ENCODE data around the gene ZNF428. TPM values are rescaled to one million over a fixed set of nuclear protein-coding genes. Genes with fewer than 3 reads are reported as not detected.

The ZNF428 gene
- total RNA-seq, 6 experiments from 2014 or later, result 10.9 to 16.7 (median 13.3) TPM

DNA sequence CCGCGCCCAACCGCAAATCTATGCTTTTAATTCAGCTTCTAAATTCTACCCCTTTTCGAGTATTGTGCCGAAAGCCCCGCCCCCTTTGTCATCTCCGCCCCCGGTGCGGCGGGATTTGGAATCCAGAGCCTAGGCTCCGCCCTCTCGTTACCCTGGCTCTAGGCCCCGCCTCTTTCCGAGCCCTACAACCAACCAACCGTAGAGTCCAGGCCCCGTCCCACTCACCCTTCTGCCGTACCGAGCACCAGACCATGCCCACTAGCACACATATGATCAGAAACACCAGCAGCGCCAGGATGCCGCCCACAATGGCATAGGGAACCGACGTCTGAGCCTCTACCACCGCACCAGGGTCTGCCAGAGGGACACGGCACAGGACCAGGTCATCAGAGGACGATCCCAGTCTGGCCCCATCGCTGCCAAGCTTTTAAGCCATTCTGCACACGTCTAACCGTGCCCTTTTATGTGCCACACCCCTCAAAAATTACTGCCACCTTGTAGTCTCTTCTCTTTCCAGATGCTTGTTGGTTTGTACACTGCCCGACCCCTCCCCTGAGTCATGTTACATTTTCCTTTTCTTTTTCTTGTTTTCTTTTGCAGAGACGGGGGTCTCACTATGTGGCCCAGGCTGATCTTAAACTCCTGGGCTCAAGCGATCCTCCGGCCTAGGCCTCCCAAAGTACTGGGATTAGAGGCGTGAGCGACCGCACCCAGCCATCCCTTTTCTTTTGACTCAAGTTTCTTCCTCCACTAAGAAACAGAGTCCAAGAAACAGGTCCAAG lies 4.7 kb upstream of the ZNF428 start:
- Histone ChIP-seq H3K36me3 (no peaks in the 10 kb centered on the region), H3K27me3 (no peaks in the 10 kb centered on the region), H3K9me3 (no peaks in the 10 kb centered on the region), H3K4me1 (peaks cover 0 to 4% (median 0%) of the 10 kb centered on the region in 4 donors), H3K4me3 (no peak overlapping the region), H3K27ac (no peak overlapping the region)
- DNase-seq, result no peak
- intact Hi-C loops (cut with DNase I), result no loop called here
- WGBS (ENCODE audit: insufficient coverage, low coverage, low lambda C conversion rate, missing lambda C conversion rate), result 88% methylated on average over 29 of the region's 35 CpGs
- no peak for ATAC-seq
- TF ChIP-seq POLR2A (IDR thresholded peaks at IDR 0.05), result no peak
- TF ChIP-seq, protein P1, sequence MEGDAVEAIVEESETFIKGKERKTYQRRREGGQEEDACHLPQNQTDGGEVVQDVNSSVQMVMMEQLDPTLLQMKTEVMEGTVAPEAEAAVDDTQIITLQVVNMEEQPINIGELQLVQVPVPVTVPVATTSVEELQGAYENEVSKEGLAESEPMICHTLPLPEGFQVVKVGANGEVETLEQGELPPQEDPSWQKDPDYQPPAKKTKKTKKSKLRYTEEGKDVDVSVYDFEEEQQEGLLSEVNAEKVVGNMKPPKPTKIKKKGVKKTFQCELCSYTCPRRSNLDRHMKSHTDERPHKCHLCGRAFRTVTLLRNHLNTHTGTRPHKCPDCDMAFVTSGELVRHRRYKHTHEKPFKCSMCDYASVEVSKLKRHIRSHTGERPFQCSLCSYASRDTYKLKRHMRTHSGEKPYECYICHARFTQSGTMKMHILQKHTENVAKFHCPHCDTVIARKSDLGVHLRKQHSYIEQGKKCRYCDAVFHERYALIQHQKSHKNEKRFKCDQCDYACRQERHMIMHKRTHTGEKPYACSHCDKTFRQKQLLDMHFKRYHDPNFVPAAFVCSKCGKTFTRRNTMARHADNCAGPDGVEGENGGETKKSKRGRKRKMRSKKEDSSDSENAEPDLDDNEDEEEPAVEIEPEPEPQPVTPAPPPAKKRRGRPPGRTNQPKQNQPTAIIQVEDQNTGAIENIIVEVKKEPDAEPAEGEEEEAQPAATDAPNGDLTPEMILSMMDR (IDR thresholded peaks at IDR 0.05), result no peak

DNA sequence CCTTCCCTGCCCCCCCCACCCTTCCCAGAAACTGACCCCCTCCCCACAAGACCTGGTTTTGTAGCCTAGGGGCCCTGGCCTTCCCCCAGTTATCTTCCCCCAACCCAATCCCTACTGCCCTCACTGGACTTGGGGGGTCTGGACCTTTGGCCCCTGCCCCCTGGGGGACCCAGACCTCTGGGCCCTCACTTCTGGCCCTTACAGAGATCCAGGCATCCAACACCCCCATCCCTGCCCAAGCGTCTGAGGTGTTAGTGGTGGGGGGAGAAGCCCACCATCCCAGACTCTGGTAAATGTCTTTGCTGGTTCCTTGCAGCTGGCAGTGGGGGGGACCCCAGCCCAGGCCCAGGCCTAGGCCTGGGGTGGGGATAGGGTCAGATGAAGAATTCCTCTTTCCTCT lies 3.5 kb upstream of the ZNF428 start:
- WGBS (ENCODE audit: insufficient coverage, low coverage, low lambda C conversion rate, missing lambda C conversion rate), result no CpG with 5 or more reads among the region's 1 CpG

DNA sequence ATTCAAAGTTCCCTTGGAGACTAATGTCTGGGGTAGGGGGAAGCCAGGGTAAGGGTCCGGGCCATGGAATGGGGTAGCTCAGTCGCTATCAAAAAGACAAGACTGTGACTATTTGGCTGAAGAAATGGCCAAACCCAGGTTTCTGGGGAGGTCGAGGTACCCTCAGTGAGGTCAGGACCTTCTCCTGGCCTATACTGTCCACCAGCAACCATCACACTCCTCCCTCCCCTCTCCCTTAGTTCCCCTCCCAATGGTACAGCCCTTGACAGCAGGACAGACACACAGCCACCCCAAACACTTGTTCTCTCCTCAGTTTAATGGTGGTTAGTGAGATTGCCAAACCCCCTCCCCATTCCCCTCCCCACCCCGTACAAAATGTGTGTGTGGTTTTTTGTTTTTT lies 2.6 kb upstream of the ZNF428 start:
- no peak for TF ChIP-seq POLR2A (IDR thresholded peaks at IDR 0.05)
- TF ChIP-seq, protein P1 (IDR thresholded peaks at IDR 0.05), result no peak

More for the DNA sequence above, 3.5 kb upstream of the ZNF428 start:
- Histone ChIP-seq H3K9me3 (no peaks in the 10 kb centered on the region), H3K36me3 (no peaks in the 10 kb centered on the region), H3K4me1 (peaks cover 0 to 4% (median 0%) of the 10 kb centered on the region in 4 donors), H3K27me3 (no peaks in the 10 kb centered on the region), H3K4me3 (no peak overlapping the region), H3K27ac (no peak overlapping the region)
- no peak for DNase-seq
- TF ChIP-seq, protein P1 (IDR thresholded peaks at IDR 0.05), result no peak
- TF ChIP-seq POLR2A (IDR thresholded peaks at IDR 0.05), result no peak
- intact Hi-C loops (cut with DNase I), result no loop called here
- no peak for ATAC-seq

DNA sequence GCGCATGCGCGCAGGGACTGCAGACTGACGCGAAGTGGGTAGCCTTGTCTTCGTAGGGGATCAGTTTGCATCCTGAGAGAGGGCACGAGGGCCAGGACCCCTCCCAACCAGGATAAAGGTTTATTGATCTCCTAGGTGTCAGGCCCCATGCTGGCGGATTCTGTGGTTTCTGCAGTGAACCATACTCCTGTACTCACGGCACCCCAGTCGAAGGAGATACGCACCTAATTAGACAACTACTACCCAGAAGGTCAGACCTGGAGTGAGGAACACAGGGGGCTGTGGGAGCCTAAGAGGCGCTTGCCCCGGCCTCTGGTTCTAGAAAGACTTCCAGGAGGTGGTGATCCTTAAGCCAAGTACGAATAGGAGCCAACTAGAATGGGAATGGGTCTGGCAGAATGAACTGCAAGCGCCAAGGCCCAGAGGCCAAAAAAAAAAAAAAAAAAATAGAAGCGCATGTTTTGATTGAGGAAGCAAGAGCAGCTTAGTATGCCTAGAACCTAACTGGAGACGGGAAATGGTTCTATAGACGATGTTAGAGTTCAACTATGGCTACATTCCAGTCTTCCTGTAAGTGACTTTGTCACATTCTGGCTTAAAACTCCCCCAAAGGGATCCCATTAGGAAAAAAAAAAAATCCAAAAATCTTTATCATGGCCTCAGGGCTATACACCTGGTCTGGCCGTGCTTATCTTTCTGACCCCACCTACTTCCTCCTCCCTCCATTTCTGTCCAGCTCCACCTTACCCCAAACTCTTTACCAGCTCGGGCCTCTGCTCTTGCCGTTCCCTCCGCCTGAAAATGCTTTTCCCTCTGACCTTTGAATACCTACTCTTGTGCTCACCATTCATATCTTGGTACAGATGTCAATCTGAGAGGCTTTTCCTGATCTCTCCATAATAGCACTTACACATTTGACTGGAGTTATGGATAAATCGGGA lies 902 bp upstream of the ZNF428 start:
- peak in 1 of 3 donors; percentile 84 for DNase-seq
- no peak for ATAC-seq
- intact Hi-C loops (cut with DNase I), result no loop called here
- no peaks in the 10 kb centered on the region for H3K27me3 ChIP-seq
- H3K9me3 ChIP-seq, result no peaks in the 10 kb centered on the region
- TF ChIP-seq POLR2A (IDR thresholded peaks at IDR 0.05), result no peak
- TF ChIP-seq, protein P1 (IDR thresholded peaks at IDR 0.05), result no peak
- peaks cover 0 to 4% (median 0%) of the 10 kb centered on the region in 4 donors for H3K4me1 ChIP-seq
- 56% methylated on average over 15 of the region's 23 CpGs for WGBS (ENCODE audit: insufficient coverage, low coverage, low lambda C conversion rate, missing lambda C conversion rate)
- H3K27ac ChIP-seq, result peak overlapping the region; percentile 82 to 93 (median 86)
- peak overlapping the region; percentile 85 to 99 (median 97) for H3K4me3 ChIP-seq
- H3K36me3 ChIP-seq, result no peaks in the 10 kb centered on the region

More for the DNA sequence above, 2.6 kb upstream of the ZNF428 start:
- Histone ChIP-seq H3K36me3 (no peaks in the 10 kb centered on the region), H3K27me3 (no peaks in the 10 kb centered on the region), H3K27ac (no peak overlapping the region), H3K4me1 (peaks cover 0 to 4% (median 0%) of the 10 kb centered on the region in 4 donors), H3K9me3 (no peaks in the 10 kb centered on the region), H3K4me3 (no peak overlapping the region)
- WGBS (ENCODE audit: insufficient coverage, low coverage, low lambda C conversion rate, missing lambda C conversion rate), result 62% methylated on average over 4 of the region's 4 CpGs
- DNase-seq (no peak), ATAC-seq (no peak)
- intact Hi-C loops (cut with DNase I), result no loop called here

All from right lobe of liver (tissue), 6 donors.